Prostate gland (tissue), 2 donors: ENCODE results near the gene MGAT1.

Experiments used
- CTCF ChIP-seq, 4 experiments: fragments of 200-600 bp in 2 of 4; fragments of 450-650 bp in 2 of 4; sonication (generic) in 2 of 4; IDR thresholded peaks; 1 replicate in 3 of 4; 2 replicates in 1 of 4; pipeline ENCODE4 v1.5.1; 2016 to 2019; ENCODE audit warnings: antibody characterized with exemption in 4 of 4, mild to moderate bottlenecking in 2 of 4, moderate library complexity in 2 of 4
- POLR2A ChIP-seq: fragments of 450-650 bp; IDR thresholded peaks from one replicate; pipeline ENCODE4 v1.6.1; 2016; ENCODE audit warnings: antibody characterized with exemption, mild to moderate bottlenecking
- POLR2AphosphoS5 ChIP-seq: sonication (generic); formaldehyde crosslinking; IDR thresholded peaks from one replicate; pipeline ENCODE4 v1.6.1; 2017; ENCODE audit warnings: antibody characterized with exemption

DNA sequence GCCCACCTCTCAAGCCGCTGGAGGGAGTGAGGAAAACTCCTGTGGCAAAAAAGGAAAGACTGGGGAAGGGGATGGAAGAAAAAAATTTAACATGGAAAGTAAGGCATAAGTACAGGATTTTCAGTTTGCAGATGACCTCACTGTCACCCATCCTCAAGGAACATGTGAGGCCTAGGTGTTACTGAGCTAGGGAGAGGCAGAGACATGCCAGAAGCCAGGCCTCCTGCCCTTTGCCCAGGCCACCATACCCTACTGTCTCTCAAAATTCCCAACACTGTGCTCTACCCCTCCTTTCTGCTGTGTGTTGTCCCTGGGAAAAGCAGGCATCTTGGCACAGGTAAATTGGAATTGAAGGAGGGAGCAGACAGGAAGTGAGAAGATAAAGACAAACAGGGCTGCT is 4.4 kb upstream of the MGAT1 start:
- TF ChIP-seq POLR2AphosphoS5 (no peak), POLR2A (no peak), CTCF (IDR thresholded peaks at IDR 0.05) (no peak)
